GM18520 (cell line): ENCODE measurements around the gene UGT1A5.

Experiments used
- ATAC-seq: cut with Tn5 transposase; IDR thresholded peaks from one replicate; pipeline ENCODE4 v1.9.1; 2021; ENCODE audit not compliant: unreplicated experiment

Gene UGT1A5

GRCh38 chr2:233779722-233780121 lies 67.0 kb downstream of the UGT1A5 start:
- no peak for ATAC-seq

DNA sequence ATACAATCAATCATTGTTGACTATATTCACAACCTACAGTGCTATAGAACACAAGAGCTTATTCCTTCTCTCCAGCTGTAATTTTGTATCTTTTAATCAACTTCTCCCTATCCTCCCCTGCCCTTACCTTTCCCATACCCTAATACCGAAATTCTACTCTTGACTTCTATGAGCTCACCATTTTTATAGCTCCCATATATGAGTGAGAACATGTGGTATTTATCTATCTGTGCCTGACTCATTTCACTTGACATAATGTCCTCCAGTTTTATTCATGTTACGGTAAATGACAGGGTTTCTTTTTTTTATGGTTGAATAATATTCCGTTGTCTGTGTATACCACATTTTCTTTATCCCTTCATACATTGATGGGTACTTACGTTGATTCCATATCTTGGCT lies 68.1 kb downstream of the UGT1A5 start:
- ATAC-seq: no peak

DNA sequence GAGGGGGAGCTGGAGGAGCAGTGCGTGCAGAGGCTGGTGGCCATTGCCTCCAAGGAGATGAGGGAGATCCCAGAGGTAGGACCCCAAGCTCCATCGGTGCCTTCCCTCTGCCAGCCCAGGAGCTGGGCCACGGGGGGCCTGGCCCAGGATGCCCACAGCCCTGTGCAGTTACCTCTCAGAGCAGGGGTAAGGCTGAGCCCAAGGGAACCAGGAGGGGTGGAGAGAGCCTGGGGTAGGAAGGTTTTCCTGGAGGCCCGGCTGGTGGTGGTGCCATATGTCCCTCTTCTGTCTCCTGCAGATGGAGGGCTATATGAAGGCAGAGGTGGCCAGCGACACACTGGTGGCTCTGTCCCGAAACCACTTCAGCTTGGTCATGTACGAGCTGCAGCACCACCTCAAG lies 76.8 kb downstream of the UGT1A5 start:
- no peak for ATAC-seq

DNA sequence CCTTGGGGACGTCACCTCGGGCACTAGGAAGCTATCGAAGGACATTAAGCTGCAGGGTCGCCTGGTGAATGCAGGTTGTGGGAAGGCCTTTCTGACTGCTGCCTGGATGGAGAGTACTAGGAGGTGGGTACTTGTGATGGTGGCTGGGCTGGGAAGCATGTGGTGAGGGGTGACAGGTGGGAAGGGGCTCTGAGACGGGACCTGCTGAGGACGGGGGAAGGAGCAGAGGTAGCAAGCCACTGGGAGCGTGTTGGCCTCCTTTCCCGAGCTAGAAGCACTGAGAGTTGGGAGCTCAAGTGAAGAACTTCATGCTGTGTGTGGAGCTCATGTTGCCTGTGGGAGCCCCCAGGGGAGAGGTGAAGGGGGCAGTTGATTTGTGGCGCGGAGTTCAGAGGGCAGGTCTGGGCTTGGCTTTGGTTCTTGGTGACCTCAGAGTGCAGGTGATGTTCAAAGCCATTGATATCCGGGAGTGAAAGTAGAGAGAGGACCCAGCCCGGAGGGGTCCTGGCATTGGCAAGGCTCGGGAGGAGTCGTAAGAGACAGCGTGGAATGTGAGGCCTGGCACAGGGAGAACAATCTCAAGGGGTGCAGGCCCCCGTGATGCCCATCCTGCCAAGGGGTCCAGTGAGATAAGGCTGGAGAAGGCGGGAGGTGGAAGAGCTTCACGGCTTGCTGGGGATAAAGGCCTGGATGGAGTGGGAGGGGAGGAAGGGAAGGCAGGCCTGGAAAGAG lies 78.6 kb downstream of the UGT1A5 start:
- ATAC-seq: no peak

DNA sequence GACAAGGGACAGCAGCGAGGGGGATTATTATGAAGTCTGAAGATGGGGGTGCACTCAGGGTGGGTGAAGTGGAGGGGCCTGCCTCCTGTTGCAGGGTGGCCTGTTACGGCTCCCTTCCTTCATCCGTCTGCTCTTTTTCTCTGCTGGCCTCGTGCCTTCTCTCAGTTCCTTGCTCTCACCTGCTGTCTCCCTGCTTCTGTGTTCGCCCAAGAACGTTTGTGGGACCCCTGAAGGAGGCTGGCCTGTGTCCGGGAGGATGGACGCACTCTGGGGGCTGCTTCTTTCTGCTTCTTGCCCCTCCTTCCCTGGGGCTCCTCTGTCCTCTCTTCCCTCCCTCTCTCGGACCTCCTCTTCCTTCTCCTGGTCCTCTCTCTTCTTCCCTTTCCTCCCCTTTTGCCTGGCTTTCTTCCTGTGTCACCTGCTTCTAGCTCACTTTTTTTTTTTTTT lies 79.2 kb downstream of the UGT1A5 start:
- no peak for ATAC-seq

DNA sequence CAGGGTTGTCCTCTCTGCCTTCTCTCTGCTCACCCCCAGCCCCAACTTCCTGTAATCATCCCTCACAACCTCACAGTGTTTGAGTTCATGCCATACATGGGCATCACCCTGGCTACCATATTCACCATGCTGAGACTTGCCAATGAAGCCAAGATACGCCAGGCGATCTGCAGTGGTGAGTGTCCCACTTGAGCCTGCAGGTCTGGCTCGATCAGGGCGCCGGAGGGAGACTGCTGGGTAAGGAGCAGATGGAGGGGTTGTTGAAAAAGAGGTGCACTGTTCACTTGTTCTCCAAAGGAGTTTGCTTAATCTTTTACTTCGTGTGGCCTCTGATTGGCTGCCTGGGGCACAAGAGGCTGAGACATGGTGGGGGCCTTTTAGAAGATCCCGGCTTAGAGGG lies 80.0 kb downstream of the UGT1A5 start:
- no peak for ATAC-seq

DNA sequence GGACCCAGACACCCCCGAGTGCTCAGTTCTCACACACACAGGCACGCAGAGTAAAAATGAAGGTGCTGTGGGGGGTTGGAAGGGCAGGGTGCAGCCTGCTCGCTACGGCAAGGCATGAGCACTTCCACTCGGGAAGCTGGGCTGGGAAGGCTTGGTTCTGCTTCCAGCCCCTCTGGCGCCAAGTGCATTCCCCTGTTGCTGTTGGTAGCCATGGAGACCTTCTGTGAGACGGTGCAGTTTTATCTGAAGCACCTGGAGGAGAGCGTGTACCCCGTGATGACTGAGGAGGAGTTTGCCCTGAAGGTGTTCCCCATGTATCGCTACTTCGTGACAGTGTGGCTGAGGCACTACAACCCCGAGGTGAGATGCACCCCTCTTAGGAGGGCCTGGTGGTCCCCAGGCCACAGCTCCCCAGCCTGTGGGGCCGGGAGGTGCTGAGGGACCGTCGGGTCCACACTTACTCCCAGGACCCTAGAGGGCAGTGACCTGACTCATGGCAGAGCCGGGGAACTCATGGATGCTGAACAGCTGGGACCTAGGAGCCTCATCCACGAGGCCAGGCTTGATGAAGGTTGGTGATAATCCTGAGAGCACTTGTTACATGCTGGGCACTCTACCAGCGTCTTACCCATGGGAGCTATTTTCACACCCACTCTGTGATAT lies 80.9 kb downstream of the UGT1A5 start:
- ATAC-seq: no peak

GRCh38 chr2:233794128-233794658 lies 81.5 kb downstream of the UGT1A5 start:
- no peak for ATAC-seq

DNA sequence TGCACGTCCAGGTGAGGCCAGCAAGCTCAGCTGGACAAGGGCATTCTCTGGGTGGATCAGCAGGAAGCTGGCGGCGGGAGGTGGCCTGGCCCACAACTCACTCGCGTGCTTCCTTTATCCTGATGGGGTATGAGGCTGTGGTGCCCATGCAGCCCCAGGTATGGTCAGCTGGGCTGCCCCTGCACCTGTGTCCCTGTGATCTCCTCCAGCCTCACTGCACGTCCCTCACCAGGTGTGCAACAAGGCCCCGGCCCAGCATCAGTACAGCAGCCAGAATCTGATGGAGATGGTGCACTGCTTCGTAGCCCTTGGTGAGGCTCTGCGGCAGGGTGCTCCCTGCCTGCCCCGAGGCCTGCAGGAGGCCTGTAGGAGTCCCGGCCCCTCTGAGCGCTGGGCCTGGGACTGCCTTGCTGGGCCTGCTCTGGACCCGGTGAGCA lies 83.0 kb downstream of the UGT1A5 start:
- ATAC-seq: no peak

GRCh38 chr2:233796254-233796653 lies 83.5 kb downstream of the UGT1A5 start:
- no peak for ATAC-seq

DNA sequence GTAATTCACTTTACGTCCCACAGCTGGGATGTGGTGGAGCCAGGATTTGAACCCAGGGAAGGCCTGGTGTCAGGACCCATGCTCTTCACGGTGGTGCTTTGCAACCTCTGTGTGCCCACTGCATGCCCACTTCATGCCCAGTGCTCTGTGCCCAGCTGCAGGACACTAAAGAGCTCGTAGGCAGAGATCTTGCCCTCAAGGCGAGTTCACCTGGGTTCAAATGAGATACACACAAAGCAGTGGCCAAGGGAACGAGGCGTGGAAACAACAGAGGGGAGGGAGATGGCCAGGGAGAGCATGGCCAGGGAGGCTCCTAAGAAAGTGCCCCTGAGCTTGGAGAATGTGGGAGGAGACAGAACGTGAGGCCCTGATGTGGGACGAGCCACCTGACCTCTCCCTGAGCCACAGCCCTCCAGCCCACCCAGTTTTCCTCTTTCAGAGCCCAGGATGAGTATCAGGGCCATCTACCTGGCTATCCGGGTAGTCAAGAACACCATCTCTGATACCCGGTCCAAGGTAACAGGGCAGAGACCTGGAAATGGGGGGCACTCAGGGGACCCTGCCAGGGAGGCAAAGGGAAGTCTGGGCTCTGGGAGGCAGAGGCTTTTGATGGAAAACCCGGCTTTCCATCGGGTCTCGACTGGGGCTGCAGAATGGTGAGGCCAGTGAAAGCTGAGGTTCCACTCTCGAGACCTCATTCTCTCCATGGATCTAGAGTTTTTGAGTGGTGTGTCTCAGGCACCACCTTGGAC lies 85.8 kb downstream of the UGT1A5 start:
- ATAC-seq: no peak

GRCh38 chr2:233799087-233799665 lies 86.5 kb downstream of the UGT1A5 start:
- no peak for ATAC-seq

DNA sequence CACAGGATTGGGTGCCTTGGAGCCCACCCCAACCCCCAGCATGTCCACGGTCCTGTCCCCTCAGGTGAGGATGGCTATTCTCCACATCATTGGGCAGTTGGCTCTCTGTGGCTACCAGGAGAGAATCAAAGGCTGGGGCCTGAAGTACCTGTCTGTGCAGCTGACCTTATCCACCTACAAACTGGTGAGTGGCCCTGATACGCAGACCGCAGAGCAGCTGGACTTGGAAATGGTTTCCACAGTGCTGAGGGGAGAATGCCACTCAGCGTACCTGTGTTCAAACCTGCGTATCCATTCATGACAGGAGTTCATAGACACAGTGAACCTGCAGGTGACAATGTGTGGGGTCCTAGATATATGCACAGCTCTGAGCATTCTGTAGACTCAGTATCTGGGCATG lies 87.0 kb downstream of the UGT1A5 start:
- ATAC-seq: no peak

DNA sequence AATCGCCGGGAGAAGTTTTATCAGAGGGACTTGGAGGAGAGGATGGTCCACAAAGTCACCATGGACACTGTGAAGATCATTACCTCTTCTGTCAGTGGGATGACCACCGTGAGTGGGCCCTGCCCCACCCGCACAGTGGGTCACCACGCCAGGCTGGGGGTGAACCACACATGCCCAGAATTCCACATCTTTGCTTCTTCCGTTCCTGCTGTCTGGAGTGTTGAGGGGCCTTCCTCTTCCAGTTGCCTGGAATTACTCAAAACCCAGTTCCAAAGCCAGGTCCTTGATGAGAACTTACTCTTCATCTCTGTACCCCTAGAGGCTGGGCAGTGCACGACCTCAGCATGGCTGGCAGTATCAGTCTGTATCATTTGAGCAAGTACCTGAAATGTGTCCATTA lies 87.5 kb downstream of the UGT1A5 start:
- no peak for ATAC-seq

DNA sequence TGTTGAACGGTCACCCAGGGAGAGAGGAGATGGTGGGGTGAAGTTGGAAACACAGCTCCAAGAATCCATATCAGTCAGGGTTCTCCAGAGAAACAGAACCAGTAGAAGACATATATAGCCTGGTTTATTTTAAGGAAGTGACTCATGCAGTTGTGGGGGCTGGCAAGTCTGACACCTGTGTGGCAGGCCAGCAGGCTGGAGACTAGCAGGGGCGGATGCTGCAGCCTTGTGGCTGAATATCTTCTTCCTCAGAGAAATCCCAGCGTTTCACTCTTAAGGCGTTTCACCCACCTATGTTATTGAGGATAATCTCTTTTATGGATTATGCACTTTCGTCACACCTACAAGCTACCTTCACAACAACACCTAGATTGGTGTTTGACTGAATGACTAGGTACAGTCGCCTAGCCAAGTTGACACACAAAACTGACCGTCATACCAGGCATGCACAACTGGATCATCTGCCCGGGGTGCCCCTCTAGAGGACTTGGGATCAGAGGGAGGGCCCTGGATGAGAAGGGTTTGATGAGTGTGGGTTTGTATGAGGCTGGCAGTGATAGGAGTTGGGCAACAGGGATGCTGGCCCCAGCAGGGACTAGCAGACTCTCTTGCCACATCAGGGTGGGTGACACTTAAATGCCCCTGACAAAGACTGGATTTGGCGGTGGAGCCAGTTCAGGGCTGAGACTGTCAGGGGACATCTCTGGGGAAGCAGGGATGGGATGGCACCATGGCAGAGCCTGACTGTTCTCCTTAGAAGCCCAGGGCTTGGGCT lies 88.8 kb downstream of the UGT1A5 start:
- ATAC-seq: no peak

- no peak for ATAC-seq
These were observed 89.6 kb downstream of the UGT1A5 start for GRCh38 chr2:233802132-233802815.

DNA sequence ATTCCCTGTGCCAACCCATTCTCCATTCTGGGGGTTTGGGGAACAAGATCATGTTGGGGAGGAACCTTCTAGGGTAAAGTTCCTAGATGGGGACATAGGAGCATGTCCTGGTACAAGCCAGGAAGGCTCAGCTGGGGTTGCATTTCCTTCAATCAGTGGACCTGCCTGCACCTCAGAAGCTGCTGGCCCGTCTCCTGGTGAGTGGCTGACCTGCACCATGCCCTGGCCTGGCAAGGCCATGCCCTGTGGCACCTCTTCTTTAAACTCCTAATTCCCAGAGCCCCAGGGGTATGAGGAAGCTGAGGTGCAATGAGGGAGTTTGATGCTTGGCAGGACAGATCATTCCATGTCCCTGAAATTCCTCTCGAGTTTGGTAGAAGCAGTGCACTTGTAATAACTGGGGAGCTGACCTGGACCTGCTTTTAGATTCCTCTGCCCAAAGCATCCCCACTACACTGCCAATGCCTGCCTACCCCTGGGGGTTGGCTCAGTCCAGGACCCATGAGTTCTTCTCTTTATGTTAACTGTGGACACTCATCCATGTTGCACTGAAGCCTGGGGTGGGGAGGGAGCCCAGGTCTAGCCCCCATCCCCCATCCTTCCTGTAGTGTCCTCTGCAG lies 90.7 kb downstream of the UGT1A5 start:
- ATAC-seq: no peak

DNA sequence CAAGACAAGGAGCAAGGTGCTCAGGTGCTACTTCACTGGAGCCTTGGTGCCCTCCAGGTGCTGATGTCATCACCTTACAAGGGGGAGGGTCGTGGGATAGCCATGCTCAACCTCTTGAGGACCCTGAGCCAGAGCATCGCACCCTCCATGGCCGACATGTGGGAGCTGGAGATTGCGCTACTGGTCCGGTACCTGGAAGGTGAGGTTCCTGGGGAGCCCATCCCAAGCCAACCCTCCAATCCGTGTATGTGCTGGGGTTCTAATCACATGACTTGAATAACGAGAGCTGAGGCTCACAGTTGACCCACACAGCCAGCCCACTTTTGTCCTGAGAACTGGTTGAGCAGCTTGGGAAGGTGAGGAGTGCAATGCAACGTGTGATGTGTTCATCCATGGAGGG lies 91.3 kb downstream of the UGT1A5 start:
- no peak for ATAC-seq

DNA sequence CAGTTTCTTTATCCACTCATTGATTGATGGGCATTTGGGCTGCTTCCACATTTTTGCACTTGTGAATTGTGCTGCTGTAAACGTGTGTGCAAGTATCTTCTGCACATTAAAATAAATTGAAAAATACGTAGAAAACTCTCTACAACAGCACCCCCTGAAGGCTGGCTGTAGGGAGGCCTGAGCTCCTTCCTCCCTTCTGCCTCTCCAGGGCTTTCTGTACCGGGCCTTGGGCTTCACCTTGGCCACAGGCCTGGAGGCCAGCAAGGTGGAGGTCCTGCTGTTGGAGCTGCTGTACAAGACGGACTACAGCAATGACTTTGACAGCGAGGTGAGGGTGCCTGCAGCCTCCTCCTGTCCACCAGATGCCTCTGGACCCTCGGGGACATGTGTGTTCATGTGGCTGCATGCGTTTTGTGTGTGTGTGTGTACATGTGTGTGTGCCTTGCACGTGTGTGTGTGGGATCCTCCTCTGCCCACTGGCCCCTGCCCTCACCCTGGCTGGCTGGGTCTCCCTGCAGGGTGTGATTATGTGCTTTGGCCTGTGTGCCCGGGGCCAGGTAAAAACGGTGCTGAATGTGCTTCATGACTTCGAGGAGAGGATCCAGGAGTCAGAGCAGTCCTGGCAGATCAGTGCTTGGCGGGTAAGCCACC lies 94.6 kb downstream of the UGT1A5 start:
- ATAC-seq: no peak
